Kidney (tissue), 14 donors: Measurements from ENCODE around the gene CDC42EP3. TPM values are rescaled to one million over a fixed set of nuclear protein-coding genes. Genes with fewer than 3 reads are reported as not detected.

Experiments used
- DNase-seq, 5 donors: peaks; one replicate each; pipeline ENCODE4 v3.0.0-alpha.2; 2013 to 2020
- FAIRE-seq: peaks from 2 replicates; lab custom pipeline; 2012; peaks lifted over from hg19 to GRCh38; lab: Jason Lieb, UNC
- H3K27ac ChIP-seq, 2 donors: one replicate each; pipeline ENCODE4 v1.7.0; 2013; ENCODE audit warnings: low read depth in 2 of 2, low read length in 2 of 2, inconsistent platforms in 1 of 2
- H3K27me3 ChIP-seq: one replicate; pipeline ENCODE4 v1.7.1; 2013; ENCODE audit warnings: low read length, inconsistent platforms; ENCODE audit not compliant: control insufficient read depth, insufficient read depth
- H3K36me3 ChIP-seq, 3 donors: one replicate each; pipeline versions ENCODE4 v1.7.0 to v1.7.1; 2013; ENCODE audit warnings: low read length in 3 of 3, control low read depth in 1 of 3, inconsistent platforms in 1 of 3; ENCODE audit not compliant: insufficient read depth in 3 of 3, control insufficient read depth in 2 of 3
- H3K4me1 ChIP-seq, 3 donors: one replicate each; pipeline versions ENCODE4 v1.7.0 to v1.7.1; 2013; ENCODE audit warnings: low read length in 3 of 3, inconsistent platforms in 1 of 3, low read depth in 1 of 3; ENCODE audit not compliant: control insufficient read depth in 2 of 3, insufficient read depth in 2 of 3
- H3K4me3 ChIP-seq, 3 donors: one replicate each; pipeline versions ENCODE4 v1.7.0 to v1.8.1; 2013; ENCODE audit warnings: low read length in 3 of 3, control low read depth in 1 of 3, inconsistent platforms in 1 of 3
- H3K9ac ChIP-seq, 3 donors: one replicate each; pipeline versions ENCODE4 v1.7.0 to v1.7.1; 2013; ENCODE audit warnings: low read length in 3 of 3, control low read depth in 1 of 3, inconsistent platforms in 1 of 3
- H3K9me3 ChIP-seq, 3 donors: one replicate each; pipeline versions ENCODE4 v1.7.0 to v1.7.1; 2013; ENCODE audit warnings: low read length in 3 of 3, control low read depth in 1 of 3, inconsistent platforms in 1 of 3; ENCODE audit not compliant: control insufficient read depth in 2 of 3, insufficient read depth in 1 of 3
- intact Hi-C: fragments of 100-400 bp; cut with DNase I; formaldehyde crosslinking; loops from one replicate; pipeline ENCODE4 v1.11.1; 2022
- polyA plus RNA-seq: library from polyadenylated mRNA; stranded (reverse); fragments of 350-450 nt; fragmentation: Illumina TruSeq; extraction: RNeasy Lipid Tissue Mini Kit (QIAGEN cat#74804); gene quantifications from one replicate; pipeline ENCODE4 v1.2.3, GENCODE V29; 2014; ENCODE audit warnings: low read depth, low replicate concordance; ENCODE audit not compliant: insufficient read depth
- total RNA-seq: library from RNA; stranded (reverse); fragmentation: NEBNext Ultra II Directional; extraction: Animal tissue kit (Norgen Biotek cat#: 25700); gene quantifications from one replicate; pipeline ENCODE4 v1.2.1, GENCODE V29; 2021
- TF ChIP-seq, protein P1 (sequence below): IDR thresholded peaks from 3 replicates; pipeline ENCODE4 v1.5.1; 2012; ENCODE audit warnings: mild to moderate bottlenecking, moderate library complexity, borderline replicate concordance; ENCODE audit not compliant: insufficient read depth; ENCODE audit errors: extremely low read depth
- donor health status: control.
- donor health status: control.
- donor health status: control.
- donor health status: control.
- donor health status: control.
- donor health status: DM: yes; HTN: yes; CAD: no.
- donor health status: Normal renal cell carcinoma (clear cell type).

Gene CDC42EP3
- total and polyA plus RNA-seq, 2 donors from 2014 or later = 21.3 to 34.1 TPM

DNA sequence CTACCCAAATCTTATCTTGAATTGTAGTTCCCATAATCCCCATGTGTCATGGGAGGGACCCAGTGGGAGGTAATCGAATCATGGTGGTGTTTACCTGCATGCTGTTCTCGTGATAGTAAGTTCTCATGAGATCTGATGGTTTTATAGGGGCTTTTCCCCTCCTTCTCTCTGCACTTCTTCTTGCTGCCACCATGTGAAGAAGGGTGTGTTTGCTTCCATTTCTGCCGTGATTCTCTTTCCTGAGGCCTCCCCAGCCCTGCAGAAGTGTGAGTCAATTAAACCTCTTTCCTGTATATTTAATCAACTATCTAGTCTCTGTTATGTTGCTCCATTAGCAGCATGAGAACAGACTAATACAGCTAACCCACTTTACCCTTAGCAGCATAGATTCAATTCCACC, 37.6 kb downstream of the CDC42EP3 start:
- Histone ChIP-seq H3K27me3 (no peaks in the 10 kb centered on the region), H3K9me3 (no peaks in the 10 kb centered on the region), H3K27ac (no peak overlapping the region), H3K4me1 (no peaks in the 10 kb centered on the region), H3K9ac (no peak overlapping the region), H3K36me3 (no peaks in the 10 kb centered on the region), H3K4me3 (no peak overlapping the region)
- FAIRE-seq (no peak), DNase-seq (no peak)
- intact Hi-C loops = no loop called here
- TF ChIP-seq, protein P1, sequence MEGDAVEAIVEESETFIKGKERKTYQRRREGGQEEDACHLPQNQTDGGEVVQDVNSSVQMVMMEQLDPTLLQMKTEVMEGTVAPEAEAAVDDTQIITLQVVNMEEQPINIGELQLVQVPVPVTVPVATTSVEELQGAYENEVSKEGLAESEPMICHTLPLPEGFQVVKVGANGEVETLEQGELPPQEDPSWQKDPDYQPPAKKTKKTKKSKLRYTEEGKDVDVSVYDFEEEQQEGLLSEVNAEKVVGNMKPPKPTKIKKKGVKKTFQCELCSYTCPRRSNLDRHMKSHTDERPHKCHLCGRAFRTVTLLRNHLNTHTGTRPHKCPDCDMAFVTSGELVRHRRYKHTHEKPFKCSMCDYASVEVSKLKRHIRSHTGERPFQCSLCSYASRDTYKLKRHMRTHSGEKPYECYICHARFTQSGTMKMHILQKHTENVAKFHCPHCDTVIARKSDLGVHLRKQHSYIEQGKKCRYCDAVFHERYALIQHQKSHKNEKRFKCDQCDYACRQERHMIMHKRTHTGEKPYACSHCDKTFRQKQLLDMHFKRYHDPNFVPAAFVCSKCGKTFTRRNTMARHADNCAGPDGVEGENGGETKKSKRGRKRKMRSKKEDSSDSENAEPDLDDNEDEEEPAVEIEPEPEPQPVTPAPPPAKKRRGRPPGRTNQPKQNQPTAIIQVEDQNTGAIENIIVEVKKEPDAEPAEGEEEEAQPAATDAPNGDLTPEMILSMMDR = no peak

DNA sequence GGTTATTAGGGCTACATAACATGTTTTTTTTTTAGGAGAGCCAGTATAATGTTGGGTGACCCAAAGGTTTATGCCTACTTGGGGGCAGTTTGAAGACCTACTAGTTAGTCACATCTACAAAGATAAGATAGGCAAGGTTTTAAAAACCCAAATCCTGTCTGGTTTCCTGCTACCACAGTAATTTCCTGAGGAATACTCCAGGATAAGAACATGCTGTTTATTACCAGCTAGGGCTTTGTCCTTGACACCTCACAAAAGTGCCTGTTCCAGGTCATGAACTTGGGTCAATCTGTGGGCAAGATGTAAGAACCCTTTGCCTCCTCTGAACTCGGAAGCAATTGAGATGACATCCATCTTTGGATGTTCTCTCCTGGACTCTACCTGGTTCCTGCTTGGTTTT, 38.2 kb downstream of the CDC42EP3 start:
- Histone ChIP-seq H3K9me3 (no peaks in the 10 kb centered on the region), H3K4me3 (no peak overlapping the region), H3K27ac (no peak overlapping the region), H3K9ac (no peak overlapping the region), H3K27me3 (no peaks in the 10 kb centered on the region), H3K36me3 (no peaks in the 10 kb centered on the region), H3K4me1 (no peaks in the 10 kb centered on the region)
- FAIRE-seq = no peak
- DNase-seq = no peak
- TF ChIP-seq, protein P1 = no peak
- intact Hi-C loops = no loop called here

DNA sequence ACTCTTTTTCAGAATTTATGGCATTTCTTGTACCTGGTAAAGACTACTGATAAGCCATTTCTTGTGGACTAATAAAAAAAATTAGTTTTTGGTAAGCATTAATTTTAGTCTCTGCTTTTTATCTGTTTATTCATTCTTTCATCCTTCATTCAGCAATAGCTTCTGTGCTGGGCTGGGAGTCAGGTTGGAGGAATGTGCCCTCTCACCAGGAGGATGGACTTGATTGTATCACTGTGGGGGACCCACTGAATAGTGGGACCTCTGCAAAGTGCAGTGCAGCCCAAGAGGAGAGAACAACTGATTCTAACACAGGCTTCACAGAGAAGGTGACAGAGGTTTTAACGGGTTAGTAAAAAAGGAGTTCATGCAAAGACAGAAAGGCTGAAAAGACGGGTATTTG, 39.1 kb downstream of the CDC42EP3 start:
- DNase-seq (no peak), FAIRE-seq (no peak)
- Histone ChIP-seq H3K9ac (no peak overlapping the region), H3K36me3 (no peaks in the 10 kb centered on the region), H3K27ac (no peak overlapping the region), H3K27me3 (no peaks in the 10 kb centered on the region), H3K9me3 (no peaks in the 10 kb centered on the region), H3K4me3 (no peak overlapping the region), H3K4me1 (no peaks in the 10 kb centered on the region)
- TF ChIP-seq, protein P1 = no peak
- intact Hi-C loops = no loop called here

DNA sequence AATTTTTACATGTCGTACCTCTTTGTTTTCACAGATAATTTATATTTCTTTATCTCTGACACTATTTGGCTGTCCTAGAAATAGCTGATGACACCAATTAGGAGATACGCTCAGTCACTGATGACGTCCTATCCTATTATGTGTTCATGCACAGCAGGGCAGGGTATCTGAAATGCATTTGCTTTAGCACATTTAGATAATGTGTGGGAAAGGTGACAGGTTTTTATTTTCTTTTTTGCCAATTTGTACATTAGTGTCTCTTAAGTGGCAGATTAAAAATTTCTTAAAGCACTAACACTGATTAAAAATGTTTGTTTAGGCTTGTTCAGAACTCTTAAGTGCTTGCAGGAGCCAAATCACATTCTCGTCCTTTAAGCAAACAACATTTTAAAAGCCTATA, 39.7 kb downstream of the CDC42EP3 start:
- Histone ChIP-seq H3K4me3 (no peak overlapping the region), H3K9ac (no peak overlapping the region), H3K9me3 (no peaks in the 10 kb centered on the region), H3K27ac (no peak overlapping the region), H3K36me3 (no peaks in the 10 kb centered on the region), H3K4me1 (no peaks in the 10 kb centered on the region), H3K27me3 (no peaks in the 10 kb centered on the region)
- TF ChIP-seq, protein P1 = no peak
- intact Hi-C loops = no loop called here
- FAIRE-seq (no peak), DNase-seq (no peak)
